Measurements from ENCODE around the gene FBXO45. TPM values are rescaled to one million over a fixed set of nuclear protein-coding genes. Genes with fewer than 3 reads are reported as not detected.

FBXO45 gene
- total and polyA plus RNA-seq, 2 of the 4 experiments (the other 2 are of a cell fraction): 3.8 to 5.0 TPM

GRCh38 chr3:196632046-196632751, 63.7 kb downstream of the FBXO45 start:
- intact Hi-C loops (cut with micrococcal nuclease): no loop called here
- Histone ChIP-seq H3K9me1 (ENCODE audit: insufficient read depth, low read length) (peaks cover 4% of the 10 kb centered on the region; the same call in 1 of the 2 replicates), H3K36me3 (ENCODE audit: control insufficient read depth, insufficient read depth, low read length) (no peaks in the 10 kb centered on the region), H3K27me3 (ENCODE audit: control insufficient read depth, insufficient read depth, low read length) (peaks cover 15% of the 10 kb centered on the region), H3K56ac (ENCODE audit: extremely low read depth, insufficient read depth, low read length) (no peak overlapping the region), H4K91ac (ENCODE audit: insufficient read depth, low read depth, low read length) (peak overlapping the region; percentile 65; the same call in 1 of the 2 replicates), H3K79me1 (ENCODE audit: low read depth in 1 of 2, low read length in 2 of 2) (no peaks in the 10 kb centered on the region), H2AK5ac (ENCODE audit: low read depth, low read length) (peak overlapping the region; percentile 12; the same call in 1 of the 2 replicates), H3K4me2 (ENCODE audit: low read depth, low read length) (peak overlapping the region; percentile 84), H3K18ac (ENCODE audit: low read depth, low read length) (peak overlapping the region; percentile 21; the same call in 1 of the 2 replicates), H3K9ac (ENCODE audit: low read depth, low read length) (peak overlapping the region; percentile 76), H3K23ac (ENCODE audit: low read depth, low read length) (peak overlapping the region; percentile 64; the same call in 1 of the 2 replicates), H2BK15ac (ENCODE audit: low read depth, low read length) (peak overlapping the region; percentile 55; the same call in 1 of the 3 replicates), H4K8ac (ENCODE audit: low read depth in 2 of 2, low read length in 2 of 2) (peak overlapping the region; percentile 79 to 93), H3K9me3 (ENCODE audit: control insufficient read depth, insufficient read depth, low read length) (no peaks in the 10 kb centered on the region), H3K4ac (ENCODE audit: low read depth, low read length) (peak overlapping the region; percentile 42), H3K4me3 (ENCODE audit: insufficient read depth, low read depth, low read length) (peak overlapping the region; percentile 71), H2AK9ac (replicated peaks; ENCODE audit: low read depth, low read length, poor library complexity) (no peak overlapping the region), H2BK120ac (ENCODE audit: low read depth, low read length) (peak overlapping the region; percentile 64; the same call in 1 of the 2 replicates), H3K27ac (ENCODE audit: insufficient read depth, low read length) (peak overlapping the region; percentile 74), H4K5ac (ENCODE audit: low read depth, low read length) (peak overlapping the region; percentile 76), H3K4me1 (ENCODE audit: control insufficient read depth, insufficient read depth, low read length) (peaks cover 2% of the 10 kb centered on the region; the same call in 1 of the 2 replicates), H2BK5ac (ENCODE audit: low read depth, low read length, poor library complexity, severe bottlenecking) (no peak overlapping the region), H3K14ac (replicated peaks; ENCODE audit: low read depth, low read length) (peak overlapping the region; percentile 88), H2AFZ (replicated peaks; ENCODE audit: low read length, poor library complexity) (peak overlapping the region; percentile 96), H4K20me1 (ENCODE audit: insufficient read depth, low read length) (no peaks in the 10 kb centered on the region), H2BK20ac (ENCODE audit: low read depth, low read length) (no peak overlapping the region)
- in situ Hi-C loops (cut with MboI; ENCODE audit: low sequenced_read_pairs): no loop called here
- ChIA-PET CTCF (interaction anchor here (1.0 kb wide), 1 partner anchor 53 kb away, joined by 3 read pairs; no protein-coding TSS in a partner anchor), POLR2A (ENCODE audit: unreplicated experiment) (no interaction called here)
- dilution Hi-C loops (cut with HindIII; ENCODE audit: low sequenced_read_pairs, unreplicated experiment): no loop called here
- BruUV-seq (replicated peaks): no TSS peak
- DNase-seq: peak; percentile 52
- WGBS, 2 experiments (ENCODE audit: extremely low coverage in 2 of 2, insufficient read length in 1 of 2): 4% methylated on average over 18 of the region's 43 CpGs; no CpG with 5 or more reads in 1 of the 2 experiments
- TF ChIP-seq POLR2A (IDR thresholded peaks at IDR 0.05; ENCODE audit: low read depth, low read length): peak; percentile 47; the same call in 1 of the 2 replicates
- TF ChIP-seq CEBPB (IDR thresholded peaks at IDR 0.05; ENCODE audit: low read depth, low read length): no peak
- no peak for TF ChIP-seq USF2 (IDR thresholded peaks at IDR 0.05; ENCODE audit: low read depth, low read length)
- TF ChIP-seq CTCF (conservative IDR thresholded peaks at IDR 0.05; ENCODE audit: low read depth, low read length): peak; percentile 29; the same call in 1 of the 2 replicates
- no peak for TF ChIP-seq RCOR1 (IDR thresholded peaks at IDR 0.05; ENCODE audit: insufficient replicate concordance, low read length)
- peak; percentile 53; the same call in 1 of the 2 replicates for TF ChIP-seq MAZ (IDR thresholded peaks at IDR 0.05; ENCODE audit: borderline replicate concordance, low read depth, low read length)
- peak; percentile 98 for ATAC-seq (ENCODE audit: low read depth)
